HG02623 (cell line): ENCODE data around the gene SEPSECS.
"Not testable (repeated sequence)": the region's sequence is repeated elsewhere in the genome, so short reads cannot be mapped to it uniquely, and the experiment has no call there.

Source experiments
- ATAC-seq: cut with Tn5 transposase; IDR thresholded peaks from one replicate; pipeline ENCODE4 v1.9.1; 2021; ENCODE audit warnings: moderate library complexity; ENCODE audit not compliant: unreplicated experiment

Gene SEPSECS

DNA sequence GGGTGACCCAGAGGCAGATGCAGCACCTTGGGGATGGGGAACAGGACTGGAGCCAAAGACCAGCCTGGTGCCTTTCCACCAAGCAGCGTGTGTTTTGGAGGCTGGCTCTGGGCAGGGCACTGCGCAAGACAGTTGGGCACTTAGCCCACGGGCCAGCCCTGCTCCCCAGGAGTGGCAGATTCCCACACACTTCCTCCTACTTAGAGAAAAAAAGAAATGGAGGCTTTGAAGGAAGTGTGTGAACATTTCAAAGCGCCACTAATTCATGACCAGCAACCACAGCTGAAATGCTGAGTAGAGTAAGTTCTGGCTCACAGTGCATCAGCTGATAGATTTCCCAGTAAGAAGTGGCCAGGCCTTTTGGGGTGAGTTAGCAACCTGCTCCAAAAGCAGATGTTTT is 74.6 kb downstream of the SEPSECS start:
- no peak for ATAC-seq

GRCh38 chr4:25083441-25083840 is 76.8 kb downstream of the SEPSECS start:
- ATAC-seq, result not testable (repeated sequence)

GRCh38 chr4:25081866-25082471 is 78.3 kb downstream of the SEPSECS start:
- ATAC-seq, result no peak

GRCh38 chr4:25080571-25080970 is 79.7 kb downstream of the SEPSECS start:
- ATAC-seq, result no peak

DNA sequence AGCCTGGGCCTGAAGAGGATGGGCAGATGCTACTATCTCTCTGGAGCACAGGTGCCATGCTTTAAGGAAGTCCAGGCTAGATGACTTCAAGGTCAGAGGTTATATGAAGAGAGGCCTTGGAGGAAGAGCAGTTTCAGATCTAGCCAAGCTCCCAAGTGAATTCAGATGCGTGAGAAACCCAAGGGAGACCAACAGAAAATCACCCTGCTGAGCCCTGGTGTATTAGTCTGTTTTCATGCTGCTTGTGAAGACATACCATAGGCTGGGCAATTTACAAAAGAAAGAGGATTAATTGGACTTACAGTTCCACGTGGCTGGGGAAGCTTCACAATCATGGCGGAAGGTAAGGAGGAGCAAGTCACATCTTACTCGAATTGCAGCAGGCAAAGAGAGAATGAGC is 81.7 kb downstream of the SEPSECS start:
- no peak for ATAC-seq

DNA sequence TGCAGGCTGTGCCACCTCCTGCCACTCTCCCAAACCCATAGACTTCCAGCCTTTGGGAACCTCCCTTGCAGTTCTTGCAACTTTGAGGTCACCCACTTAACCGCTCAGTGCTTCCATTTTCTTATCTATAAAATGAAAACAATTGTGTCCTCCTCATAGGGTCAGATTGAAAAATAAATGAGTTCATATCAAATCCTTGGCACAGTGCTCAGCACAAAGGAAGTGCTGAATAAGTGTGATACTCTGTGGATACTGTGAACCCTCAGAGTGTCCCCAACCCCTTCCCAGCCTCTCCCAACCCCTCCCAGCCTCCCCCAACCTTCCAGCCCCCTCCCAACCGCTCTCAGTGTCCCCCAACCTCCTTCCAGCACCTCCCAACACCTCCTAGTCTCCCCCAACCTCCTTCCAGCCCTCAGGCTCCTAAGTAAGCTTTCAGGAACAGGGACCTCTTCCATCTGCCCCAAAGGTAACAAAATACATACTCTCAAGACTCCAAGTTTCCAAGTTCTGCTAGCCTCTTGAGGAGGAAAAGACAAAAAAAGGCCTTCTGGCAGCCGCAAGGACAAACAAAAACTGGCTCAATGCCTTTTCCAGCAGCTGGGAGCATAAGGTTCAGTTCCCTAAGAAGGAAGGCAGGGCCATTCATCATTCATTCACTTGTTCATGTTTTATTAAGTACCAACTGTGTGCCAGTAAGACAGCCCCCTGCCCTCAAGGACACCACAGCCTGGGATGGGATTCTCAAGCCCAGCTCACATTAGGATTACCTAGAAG is 83.4 kb downstream of the SEPSECS start:
- no peak for ATAC-seq

DNA sequence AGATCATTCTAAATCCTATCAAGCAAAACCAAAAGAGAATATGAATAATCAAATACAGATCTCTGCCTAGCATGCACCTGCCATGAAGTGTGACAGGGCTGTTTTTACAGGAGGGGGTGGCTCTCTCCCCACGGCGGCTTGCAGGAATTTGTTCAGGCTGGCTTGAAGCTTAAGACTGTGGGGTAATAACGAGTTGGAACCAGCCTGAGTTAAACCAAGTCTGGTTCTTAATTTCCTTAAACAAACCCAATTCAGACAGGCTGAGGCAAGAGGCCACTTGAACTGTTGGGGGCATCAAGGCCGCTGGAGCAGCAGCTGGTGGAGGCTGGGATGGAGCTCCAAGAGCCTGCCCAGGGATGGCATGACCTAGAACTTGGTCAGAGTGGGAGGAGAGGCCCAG is 84.4 kb downstream of the SEPSECS start:
- ATAC-seq, result no peak

GRCh38 chr4:25075129-25075528 is 85.1 kb downstream of the SEPSECS start:
- ATAC-seq, result no peak

DNA sequence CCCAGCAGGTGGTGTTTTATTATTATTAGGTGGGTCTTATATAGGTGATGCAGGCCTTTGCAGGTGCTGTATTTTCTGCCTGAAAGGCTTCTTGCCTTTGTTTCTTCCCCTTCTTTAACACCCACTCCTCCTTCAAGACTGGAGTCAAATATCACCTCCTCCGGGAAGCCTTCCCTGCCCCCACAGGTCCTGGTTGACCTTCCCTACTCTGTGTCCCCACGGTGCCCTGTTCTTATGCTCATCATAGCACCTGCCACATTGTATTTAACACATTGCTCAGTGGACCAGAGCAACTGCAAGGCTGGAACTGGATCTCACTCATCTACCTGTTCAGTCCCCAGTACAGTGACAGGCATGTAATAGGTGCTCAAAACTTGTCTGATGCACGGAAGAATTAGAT is 89.7 kb downstream of the SEPSECS start:
- no peak for ATAC-seq
